H9 (cell line): ENCODE results near the gene GPATCH2. TPM values are rescaled to one million over a fixed set of nuclear protein-coding genes. Genes with fewer than 3 reads are reported as not detected.

Experiments
- DNase-seq: peaks from one replicate; pipeline ENCODE4 v3.0.0-alpha.2; 2017
- H2AFZ ChIP-seq: one replicate; pipeline ENCODE4 v1.6.1; 2013; ENCODE audit warnings: mild to moderate bottlenecking, low read length, control low read depth, moderate library complexity
- H2AK5ac ChIP-seq: 2 replicates; pipeline ENCODE4 v1.6.1; 2013; ENCODE audit warnings: low read length, control low read depth, mixed read lengths; ENCODE audit not compliant: insufficient read length
- H2BK120ac ChIP-seq: one replicate; pipeline ENCODE4 v1.6.1; 2013; ENCODE audit warnings: low read depth, mild to moderate bottlenecking, low read length, control low read depth, inconsistent platforms; ENCODE audit not compliant: poor library complexity, severe bottlenecking
- H2BK12ac ChIP-seq: 2 replicates; pipeline ENCODE4 v1.6.1; 2013; ENCODE audit warnings: low read length, control low read depth, mixed read lengths, low read depth; ENCODE audit not compliant: insufficient read length
- H2BK15ac ChIP-seq: 2 replicates; pipeline ENCODE4 v1.6.1; 2013; ENCODE audit warnings: low read depth, low read length, control low read depth
- H2BK20ac ChIP-seq: one replicate; pipeline ENCODE4 v1.6.1; 2013; ENCODE audit warnings: low read depth, mild to moderate bottlenecking, low read length, control low read depth, inconsistent platforms; ENCODE audit not compliant: poor library complexity, severe bottlenecking
- H2BK5ac ChIP-seq: 2 replicates; pipeline ENCODE4 v1.6.1; 2013; ENCODE audit warnings: low read length, control low read depth, mixed read lengths; ENCODE audit not compliant: insufficient read length
- H3K14ac ChIP-seq: 2 replicates; pipeline ENCODE4 v1.6.1; 2013; ENCODE audit warnings: low read length, control low read depth; ENCODE audit not compliant: insufficient read depth
- H3K18ac ChIP-seq: 2 replicates; pipeline ENCODE4 v1.6.1; 2013; ENCODE audit warnings: low read depth, mild to moderate bottlenecking, mixed read lengths, low read length, control low read depth; ENCODE audit not compliant: insufficient read length
- H3K23ac ChIP-seq: 2 replicates; pipeline ENCODE4 v1.6.1; 2013; ENCODE audit warnings: low read length, control low read depth, mixed read lengths, low read depth; ENCODE audit not compliant: insufficient read length
- H3K23me2 ChIP-seq: 2 replicates; pipeline ENCODE4 v1.6.1; 2013; ENCODE audit warnings: low read depth, mild to moderate bottlenecking, mixed read lengths, low read length, control low read depth; ENCODE audit not compliant: insufficient read length, poor library complexity, severe bottlenecking
- H3K27ac ChIP-seq: 2 replicates; pipeline ENCODE4 v1.5.1; 2013; ENCODE audit warnings: low read length, control low read depth, mixed read lengths, low read depth; ENCODE audit not compliant: insufficient read length
- H3K27me3 ChIP-seq: 2 replicates; pipeline ENCODE4 v1.6.1; 2013; ENCODE audit warnings: low read length, control low read depth, inconsistent platforms; ENCODE audit not compliant: insufficient read depth
- H3K4ac ChIP-seq: 2 replicates; pipeline ENCODE4 v1.6.1; 2013; ENCODE audit warnings: low read depth, mild to moderate bottlenecking, control low read depth, inconsistent platforms, low read length, moderate library complexity
- H3K4me1 ChIP-seq: 2 replicates; pipeline ENCODE4 v1.6.1; 2013; ENCODE audit warnings: low read length, control low read depth, inconsistent platforms; ENCODE audit not compliant: insufficient read depth
- H3K4me2 ChIP-seq: 2 replicates; pipeline ENCODE4 v1.6.1; 2013; ENCODE audit warnings: low read length, control low read depth, mixed read lengths; ENCODE audit not compliant: insufficient read length, insufficient read depth
- H3K56ac ChIP-seq: 2 replicates; pipeline ENCODE4 v1.6.1; 2013; ENCODE audit warnings: low read depth, mild to moderate bottlenecking, mixed read lengths, low read length, control low read depth; ENCODE audit not compliant: insufficient read length
- H3K79me1 ChIP-seq: 2 replicates; pipeline ENCODE4 v1.6.1; 2013; ENCODE audit warnings: low read depth, mild to moderate bottlenecking, moderate library complexity, low read length, control low read depth, inconsistent platforms; ENCODE audit not compliant: insufficient read depth, poor library complexity, severe bottlenecking
- H3K79me2 ChIP-seq: 2 replicates; pipeline ENCODE4 v1.6.1; 2013; ENCODE audit warnings: low read length, control low read depth, inconsistent platforms; ENCODE audit not compliant: insufficient read depth
- H3K9ac ChIP-seq: 2 replicates; pipeline ENCODE4 v1.6.1; 2013; ENCODE audit warnings: low read length, control low read depth, mixed read lengths; ENCODE audit not compliant: insufficient read length; ENCODE audit errors: extremely low read depth
- H3K9me3 ChIP-seq: one replicate; pipeline ENCODE4 v1.6.1; 2013; ENCODE audit warnings: low read depth, low read length, inconsistent platforms; ENCODE audit not compliant: control insufficient read depth
- H3T11ph ChIP-seq: one replicate; pipeline ENCODE4 v1.6.1; 2013; ENCODE audit warnings: mild to moderate bottlenecking, low read length, control low read depth, inconsistent platforms
- H4K20me1 ChIP-seq: one replicate; pipeline ENCODE4 v1.6.1; 2013; ENCODE audit not compliant: control insufficient read depth, insufficient read length, insufficient read depth
- H4K5ac ChIP-seq: 2 replicates; pipeline ENCODE4 v1.6.1; 2013; ENCODE audit warnings: low read depth, mild to moderate bottlenecking, mixed read lengths, low read length, control low read depth; ENCODE audit not compliant: insufficient read length
- H4K8ac ChIP-seq: replicated peaks from 2 replicates; pipeline ENCODE4 v1.6.1; 2013; ENCODE audit warnings: low read length, control low read depth, mixed read lengths, low read depth; ENCODE audit not compliant: insufficient read length
- H4K91ac ChIP-seq: 2 replicates; pipeline ENCODE4 v1.6.1; 2013; ENCODE audit warnings: low read depth, mild to moderate bottlenecking, moderate library complexity, mixed read lengths, low read length, control low read depth; ENCODE audit not compliant: insufficient read length
- H3K27ac Mint-ChIP-seq, 3 experiments: 2 replicates in 2 of 3; 3 replicates in 1 of 3; pipeline ENCODE4 v1.8.0; 2020 to 2021; ENCODE audit warnings: mixed read lengths in 3 of 3, mild to moderate bottlenecking in 1 of 3, moderate library complexity in 1 of 3
- H3K27me3 Mint-ChIP-seq: 2 replicates; pipeline ENCODE4 v1.8.0; 2021; ENCODE audit warnings: low read depth, mild to moderate bottlenecking, moderate library complexity, mixed read lengths
- H3K36me3 Mint-ChIP-seq, 3 experiments: 2 replicates in 2 of 3; 3 replicates in 1 of 3; pipeline ENCODE4 v1.8.0; 2020 to 2021; ENCODE audit warnings: low read depth in 3 of 3, mixed read lengths in 3 of 3; ENCODE audit not compliant: insufficient read depth in 1 of 3
- H3K4me1 Mint-ChIP-seq, 2 experiments: 2 replicates each; pipeline ENCODE4 v1.8.0; 2020; ENCODE audit warnings: mixed read lengths in 2 of 2
- H3K4me3 Mint-ChIP-seq, 2 experiments: 2 replicates in 1 of 2; 3 replicates in 1 of 2; pipeline ENCODE4 v1.8.0; 2020 to 2021; ENCODE audit warnings: mild to moderate bottlenecking in 2 of 2, mixed read lengths in 2 of 2, moderate library complexity in 1 of 2
- H3K9me3 Mint-ChIP-seq, 2 experiments: 2 replicates in 1 of 2; 3 replicates in 1 of 2; pipeline ENCODE4 v1.8.0; 2020; ENCODE audit warnings: mild to moderate bottlenecking in 2 of 2, mixed read lengths in 2 of 2, moderate library complexity in 1 of 2
- CTCF ChIP-seq: fragments of 200-600 bp; sonication (generic); conservative IDR thresholded peaks from 3 replicates; pipeline ENCODE4 v1.8.0; 2021; ENCODE audit warnings: antibody characterized with exemption, mild to moderate bottlenecking
- WGBS: extraction: QIAGEN DNeasy Blood & Tissue Kit; methylation state at CpG from one replicate; pipeline ENCODE4 v1.1.7; 2013; ENCODE audit warnings: missing lambda C conversion rate, low lambda C conversion rate, mixed read lengths; ENCODE audit not compliant: insufficient read length; ENCODE audit errors: extremely low coverage; 5-methylcytosine and 5-hydroxymethylcytosine counted together
- total RNA-seq: library from RNA; stranded (reverse); gene quantifications from 2 replicates; pipeline ENCODE4 v1.2.1, GENCODE V29; 2021

GPATCH2 gene
- total RNA-seq, 1 experiment from 2014 or later = 14.3 TPM

GRCh38 chr1:217482356-217483102 is 148.4 kb downstream of the GPATCH2 start:
- Mint-ChIP-seq H3K4me3 (no peak overlapping the region), H3K27me3 (no peaks in the 10 kb centered on the region), H3K9me3 (no peaks in the 10 kb centered on the region), H3K36me3 (no peaks in the 10 kb centered on the region), H3K27ac (peak overlapping the region in 1 of 3 experiments; percentile 21; a peak in 2 of 7 replicates), H3K4me1 (no peaks in the 10 kb centered on the region)
- Histone ChIP-seq H3K4me2 (no peak overlapping the region), H2BK15ac (no peak overlapping the region), H3K14ac (no peak overlapping the region), H3K4me1 (no peaks in the 10 kb centered on the region), H3K23ac (no peak overlapping the region), H3K79me2 (no peaks in the 10 kb centered on the region), H4K91ac (no peak overlapping the region), H3K27me3 (no peaks in the 10 kb centered on the region), H4K5ac (no peak overlapping the region), H2BK120ac (no peak overlapping the region), H2AFZ (no peak overlapping the region), H3K79me1 (no peaks in the 10 kb centered on the region), H3K56ac (no peak overlapping the region), H2BK5ac (no peak overlapping the region), H3K4ac (no peak overlapping the region), H2BK20ac (no peak overlapping the region), H4K20me1 (no peaks in the 10 kb centered on the region), H2BK12ac (no peak overlapping the region), H3K23me2 (no peaks in the 10 kb centered on the region), H3K18ac (no peak overlapping the region), H4K8ac (no peak overlapping the region), H3T11ph (no peak overlapping the region), H2AK5ac (no peak overlapping the region), H3K9ac (no peak overlapping the region), H3K27ac (no peak overlapping the region), H3K9me3 (no peaks in the 10 kb centered on the region)
- no CpG with 5 or more reads among the region's 3 CpGs for WGBS
- no peak for DNase-seq
- no peak for TF ChIP-seq CTCF
